Gastrocnemius medialis (tissue), 4 donors: ENCODE measurements around the gene MEMO1.

ENCODE experiments used
- POLR2A ChIP-seq, 2 donors: fragments of 450-650 bp; IDR thresholded peaks; one replicate each; pipeline ENCODE4 v1.6.1; 2017; ENCODE audit warnings: antibody characterized with exemption in 2 of 2, mild to moderate bottlenecking in 2 of 2, moderate library complexity in 2 of 2
- TF ChIP-seq, protein P1 (sequence below), 5 experiments: fragments of 450-650 bp in 3 of 5; fragments of 200-600 bp in 2 of 5; sonication (generic) in 2 of 5; IDR thresholded peaks in 4 of 5; conservative IDR thresholded peaks in 1 of 5; 1 replicate in 4 of 5; 2 replicates in 1 of 5; pipeline ENCODE4 v1.5.1; 2016 to 2019; ENCODE audit warnings: antibody characterized with exemption in 5 of 5, mild to moderate bottlenecking in 3 of 5, moderate library complexity in 3 of 5

DNA sequence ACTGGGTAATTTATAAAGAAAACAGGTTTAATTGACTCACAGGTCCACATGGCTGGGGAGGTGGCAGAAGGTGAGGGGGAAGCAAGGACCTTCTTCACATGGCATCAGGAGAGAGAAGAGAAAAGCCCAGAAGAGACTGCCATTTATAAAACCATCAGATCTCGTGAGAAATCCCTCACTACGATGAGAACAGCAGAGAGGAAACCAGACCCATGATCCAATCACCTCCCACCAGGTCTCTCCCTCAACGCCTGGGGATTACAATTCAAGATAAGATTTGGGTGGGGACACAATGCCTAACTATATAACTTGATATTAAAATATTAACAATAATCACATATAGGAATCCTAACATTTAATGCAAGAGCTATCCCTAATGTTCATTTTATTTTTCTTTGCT, 31.8 kb downstream of the MEMO1 start:
- TF ChIP-seq, protein P1, sequence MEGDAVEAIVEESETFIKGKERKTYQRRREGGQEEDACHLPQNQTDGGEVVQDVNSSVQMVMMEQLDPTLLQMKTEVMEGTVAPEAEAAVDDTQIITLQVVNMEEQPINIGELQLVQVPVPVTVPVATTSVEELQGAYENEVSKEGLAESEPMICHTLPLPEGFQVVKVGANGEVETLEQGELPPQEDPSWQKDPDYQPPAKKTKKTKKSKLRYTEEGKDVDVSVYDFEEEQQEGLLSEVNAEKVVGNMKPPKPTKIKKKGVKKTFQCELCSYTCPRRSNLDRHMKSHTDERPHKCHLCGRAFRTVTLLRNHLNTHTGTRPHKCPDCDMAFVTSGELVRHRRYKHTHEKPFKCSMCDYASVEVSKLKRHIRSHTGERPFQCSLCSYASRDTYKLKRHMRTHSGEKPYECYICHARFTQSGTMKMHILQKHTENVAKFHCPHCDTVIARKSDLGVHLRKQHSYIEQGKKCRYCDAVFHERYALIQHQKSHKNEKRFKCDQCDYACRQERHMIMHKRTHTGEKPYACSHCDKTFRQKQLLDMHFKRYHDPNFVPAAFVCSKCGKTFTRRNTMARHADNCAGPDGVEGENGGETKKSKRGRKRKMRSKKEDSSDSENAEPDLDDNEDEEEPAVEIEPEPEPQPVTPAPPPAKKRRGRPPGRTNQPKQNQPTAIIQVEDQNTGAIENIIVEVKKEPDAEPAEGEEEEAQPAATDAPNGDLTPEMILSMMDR (IDR thresholded peaks at IDR 0.05 in 4 of 5, conservative IDR thresholded peaks at IDR 0.05 in 1 of 5) = no peak
- no peak for TF ChIP-seq POLR2A (IDR thresholded peaks at IDR 0.05)
